Activated CD4-positive, alpha-beta memory T cell treated with anti-CD3 and anti-CD28 coated beads, Interleukin-2, amount 10 ng/mL, durations not matched to agents 7 days and 5 days (primary cell): ENCODE measurements around the gene RNU1-2. TPM values are rescaled to one million over a fixed set of nuclear protein-coding genes. Genes with fewer than 3 reads are reported as not detected.

ENCODE experiments used
- total RNA-seq, 2 experiments: library from RNA; stranded (reverse); gene quantifications; one replicate each; pipeline ENCODE4 v1.2.3, GENCODE V29; 2021

Gene RNU1-2
- total RNA-seq, 2 experiments from 2014 or later: 1,570 to 1,691 TPM

Other genes starting within 250 kb of the RNU1-2 start
- gene RNU1-3, start 229.0 kb upstream of the RNU1-2 start, total RNA-seq: 1,000 to 10,000 TPM; 1,570 to 1,691 TPM
- 1,000 to 10,000 TPM; 1,570 to 1,691 TPM for gene RNU1-4, start 155.5 kb upstream of the RNU1-2 start, total RNA-seq
- 10 to 100 TPM; 18.3 to 18.8 TPM for gene CROCC, start 26.0 kb downstream of the RNU1-2 start, total RNA-seq
- under 1 TPM in 1 of 2 experiments, not detected in 1; 0.25 TPM for gene MFAP2, start 84.6 kb downstream of the RNU1-2 start, total RNA-seq
- gene ATP13A2, start 115.9 kb downstream of the RNU1-2 start, total RNA-seq: 10 to 100 TPM; 65.4 to 72.8 TPM
- gene SDHB, start 158.1 kb downstream of the RNU1-2 start, total RNA-seq: 10 to 100 TPM; 90.9 to 91.3 TPM
- gene PADI2, start 223.5 kb downstream of the RNU1-2 start, total RNA-seq: not detected